NCI-H345 treated with DMSO at 0.1 percent for 48 hours (cell line): ENCODE measurements around the gene NEURL1.
A peak's percentile ranks its signal among the peaks of the same experiment; 100 is the strongest.

ENCODE experiments used
- DNase-seq: peaks from one replicate; lab custom pipeline; 2025; ENCODE audit not compliant: unreplicated experiment; lab: John Stamatoyannopoulos, UW

Gene NEURL1, protein sequence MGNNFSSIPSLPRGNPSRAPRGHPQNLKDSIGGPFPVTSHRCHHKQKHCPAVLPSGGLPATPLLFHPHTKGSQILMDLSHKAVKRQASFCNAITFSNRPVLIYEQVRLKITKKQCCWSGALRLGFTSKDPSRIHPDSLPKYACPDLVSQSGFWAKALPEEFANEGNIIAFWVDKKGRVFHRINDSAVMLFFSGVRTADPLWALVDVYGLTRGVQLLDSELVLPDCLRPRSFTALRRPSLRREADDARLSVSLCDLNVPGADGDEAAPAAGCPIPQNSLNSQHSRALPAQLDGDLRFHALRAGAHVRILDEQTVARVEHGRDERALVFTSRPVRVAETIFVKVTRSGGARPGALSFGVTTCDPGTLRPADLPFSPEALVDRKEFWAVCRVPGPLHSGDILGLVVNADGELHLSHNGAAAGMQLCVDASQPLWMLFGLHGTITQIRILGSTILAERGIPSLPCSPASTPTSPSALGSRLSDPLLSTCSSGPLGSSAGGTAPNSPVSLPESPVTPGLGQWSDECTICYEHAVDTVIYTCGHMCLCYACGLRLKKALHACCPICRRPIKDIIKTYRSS

DNA sequence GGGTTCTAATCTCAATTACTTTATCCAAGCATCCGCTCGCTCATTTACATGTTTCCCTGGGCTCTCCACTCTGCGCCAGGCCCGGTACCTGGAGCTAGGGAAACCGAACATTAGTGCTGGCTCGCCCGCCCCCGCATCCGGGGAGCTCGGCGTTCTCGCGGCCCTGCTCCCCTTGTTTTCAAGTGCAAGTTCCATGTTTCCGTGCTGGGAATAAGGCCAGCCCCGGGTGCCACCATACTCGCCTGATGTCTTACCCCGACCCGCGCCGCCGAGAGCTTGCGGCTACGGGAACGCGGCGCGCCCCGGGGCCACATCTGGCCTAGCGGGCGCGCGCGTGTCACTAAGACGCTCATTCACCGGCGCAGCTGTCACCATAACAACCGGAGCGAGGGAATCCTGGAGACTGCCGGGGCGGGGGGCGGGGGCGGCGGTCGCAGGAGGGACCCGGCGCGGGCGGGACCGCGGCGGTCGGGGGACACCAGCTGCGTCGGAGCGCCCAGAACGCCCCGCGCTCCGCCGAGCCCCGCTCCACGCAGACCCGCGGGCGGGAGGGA lies at the start of gene NEURL1:
NEURL1 (plus strand) TSS at position 344 of the 554 bp plus-strand sequence. CDS start 683 bp downstream, outside the sequence.
- DNase-seq: no peak

DNA sequence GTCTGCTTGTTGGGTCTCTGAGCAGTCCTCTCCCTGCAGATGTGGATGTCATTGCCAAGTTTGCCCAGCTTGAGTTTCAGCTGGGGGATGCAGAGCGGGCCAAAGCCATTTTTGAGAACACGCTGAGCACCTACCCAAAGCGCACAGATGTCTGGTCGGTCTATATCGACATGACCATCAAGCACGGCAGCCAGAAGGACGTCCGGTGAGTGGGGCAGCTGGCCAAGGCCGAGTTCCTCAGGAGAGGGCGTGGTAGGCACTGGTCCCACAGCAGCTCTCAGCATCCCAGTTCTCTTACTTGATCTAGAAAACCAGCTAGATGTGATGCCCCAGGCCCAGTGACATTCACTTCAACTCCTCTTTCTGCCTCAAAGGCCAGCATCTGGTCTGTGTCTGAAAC lies 49.0 kb upstream of the NEURL1 start:
- DNase-seq: no peak

DNA sequence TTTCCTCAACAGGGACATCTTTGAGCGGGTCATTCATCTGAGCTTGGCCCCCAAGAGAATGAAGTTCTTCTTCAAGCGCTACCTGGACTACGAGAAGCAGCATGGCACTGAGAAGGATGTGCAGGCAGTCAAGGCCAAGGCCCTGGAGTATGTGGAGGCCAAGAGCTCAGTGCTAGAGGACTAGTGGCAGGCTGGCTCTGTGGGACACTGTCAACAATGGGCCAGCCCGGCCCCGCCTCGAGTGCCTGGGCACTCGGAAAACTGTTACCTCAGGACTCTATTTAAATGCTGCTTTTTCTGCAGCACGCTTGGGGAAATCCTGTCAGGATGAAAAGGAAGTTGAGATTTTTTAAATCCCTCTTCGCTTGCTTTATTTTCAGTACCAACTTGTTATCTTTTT lies 48.1 kb upstream of the NEURL1 start:
- DNase-seq: no peak

DNA sequence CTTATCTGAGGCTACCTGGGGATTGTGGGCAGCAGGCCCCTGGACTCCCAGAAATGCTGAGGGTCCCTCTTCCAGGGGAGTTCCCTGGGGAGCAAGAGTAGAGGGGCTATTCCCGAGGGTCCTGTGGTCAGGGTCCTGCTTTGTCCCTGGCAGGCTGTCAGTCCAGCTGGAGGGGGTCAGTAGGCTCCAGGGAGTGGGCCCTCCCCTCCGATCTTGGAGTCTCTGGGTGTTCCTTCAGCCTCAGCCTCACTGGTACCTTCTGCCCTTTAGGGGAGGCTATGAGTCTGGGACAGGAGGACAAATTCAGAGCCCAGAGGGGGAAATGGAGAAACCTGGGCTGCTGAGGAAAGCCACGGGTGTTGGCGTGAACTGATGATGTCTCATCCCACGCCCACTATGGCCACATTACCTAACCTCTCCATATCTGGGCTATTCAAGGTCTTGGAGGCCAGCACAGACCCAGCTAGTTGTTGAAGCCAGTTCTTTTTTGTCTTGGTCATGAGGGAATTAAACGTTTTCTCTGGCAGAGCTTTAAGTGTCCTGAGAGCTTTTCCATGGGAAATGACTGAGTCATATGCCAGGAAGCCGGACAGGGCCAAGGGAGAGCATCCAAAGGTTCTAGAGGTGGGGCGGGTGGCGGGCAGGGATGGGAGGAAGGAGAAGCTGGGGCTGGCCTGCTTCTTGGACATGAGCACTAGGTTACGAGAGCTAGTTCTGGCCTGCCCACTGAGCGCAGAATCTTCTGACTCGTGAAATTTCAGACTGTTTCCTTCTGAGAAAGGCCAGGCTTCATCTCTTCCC lies 47.5 kb upstream of the NEURL1 start:
- no peak for DNase-seq

DNA sequence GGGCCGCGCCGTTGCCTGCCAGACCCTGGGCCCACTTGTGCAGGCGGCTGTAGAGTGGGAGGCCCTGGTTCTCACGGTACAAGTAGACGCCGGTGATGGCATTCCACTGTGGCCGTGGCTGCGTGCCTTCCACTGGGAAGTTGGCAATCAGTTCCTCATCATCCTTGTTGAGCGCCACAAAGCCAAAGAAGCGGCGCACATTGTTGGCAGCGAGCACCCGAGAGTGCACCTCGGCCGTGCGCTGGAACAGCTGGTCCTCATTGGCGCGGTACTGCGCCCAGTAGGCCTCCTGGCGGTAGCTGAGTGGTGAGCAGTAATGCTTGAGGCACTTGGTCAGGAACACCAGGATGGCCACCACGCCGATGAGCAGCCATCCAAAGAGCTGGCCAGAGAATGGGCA lies 46.3 kb upstream of the NEURL1 start:
- no peak for DNase-seq

DNA sequence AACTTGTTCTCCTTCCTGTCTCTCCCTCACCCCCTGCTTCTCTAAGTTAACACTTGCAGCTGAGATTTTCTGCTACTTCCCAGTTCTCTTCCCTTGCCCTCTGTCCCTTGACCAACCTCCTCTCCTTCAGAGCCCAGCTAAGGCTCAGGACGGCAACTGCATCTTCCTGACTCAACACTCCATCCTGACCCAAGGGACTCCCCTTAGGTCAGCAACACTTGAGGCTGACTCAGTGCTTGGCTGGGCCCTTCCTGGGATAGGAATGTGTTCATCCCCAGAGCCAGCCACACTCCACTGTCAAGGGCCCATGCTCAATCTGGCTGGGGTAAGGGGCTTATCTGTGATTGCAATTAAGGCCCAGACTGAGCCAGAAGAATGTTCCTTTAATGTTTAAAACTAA lies 44.8 kb upstream of the NEURL1 start:
- no peak for DNase-seq

DNA sequence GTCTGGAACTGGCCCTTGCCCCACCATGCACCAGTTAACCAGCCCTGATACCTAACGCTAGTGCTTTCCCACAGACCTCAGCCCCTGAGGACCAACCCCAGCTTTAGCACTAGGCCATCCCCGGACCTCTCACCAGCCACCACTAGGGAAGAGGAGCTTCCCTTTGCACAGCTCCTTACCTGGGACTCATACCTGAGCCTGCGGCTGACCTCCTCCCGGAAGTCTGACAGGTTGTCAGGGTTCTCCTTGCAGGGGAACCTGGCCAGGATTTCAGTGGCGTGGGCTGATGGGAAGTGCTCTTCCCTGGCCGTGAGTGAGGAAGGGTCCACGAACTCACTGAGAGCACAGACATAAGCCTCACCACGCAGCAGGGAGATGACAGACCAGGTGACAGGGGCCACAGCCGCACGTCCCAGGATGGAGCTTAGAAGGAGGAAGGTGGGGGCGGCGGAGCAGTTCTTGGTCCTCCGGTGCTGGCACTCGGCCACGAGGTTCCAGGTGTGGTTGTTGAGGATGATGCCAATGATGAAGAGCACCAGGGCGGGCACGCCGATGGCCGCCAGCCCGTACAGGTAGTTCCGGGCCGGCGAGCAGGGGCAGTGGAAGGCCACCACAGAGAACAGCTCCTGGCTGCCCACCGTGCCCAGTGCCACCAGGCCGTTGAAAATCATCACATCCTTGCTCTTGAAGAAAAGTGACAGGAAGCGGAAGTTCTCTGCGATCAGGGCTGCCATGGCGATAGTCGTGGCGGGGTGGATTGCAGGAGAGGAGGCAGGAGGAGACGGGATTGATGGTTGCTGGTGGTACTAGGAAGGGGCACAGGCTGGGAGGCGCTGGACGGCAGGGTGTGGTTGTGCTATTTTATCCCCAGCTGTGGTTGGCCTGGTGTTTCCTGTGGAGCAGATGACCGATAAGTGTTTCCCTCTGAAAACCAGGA lies 44.0 kb upstream of the NEURL1 start:
- DNase-seq: no peak

DNA sequence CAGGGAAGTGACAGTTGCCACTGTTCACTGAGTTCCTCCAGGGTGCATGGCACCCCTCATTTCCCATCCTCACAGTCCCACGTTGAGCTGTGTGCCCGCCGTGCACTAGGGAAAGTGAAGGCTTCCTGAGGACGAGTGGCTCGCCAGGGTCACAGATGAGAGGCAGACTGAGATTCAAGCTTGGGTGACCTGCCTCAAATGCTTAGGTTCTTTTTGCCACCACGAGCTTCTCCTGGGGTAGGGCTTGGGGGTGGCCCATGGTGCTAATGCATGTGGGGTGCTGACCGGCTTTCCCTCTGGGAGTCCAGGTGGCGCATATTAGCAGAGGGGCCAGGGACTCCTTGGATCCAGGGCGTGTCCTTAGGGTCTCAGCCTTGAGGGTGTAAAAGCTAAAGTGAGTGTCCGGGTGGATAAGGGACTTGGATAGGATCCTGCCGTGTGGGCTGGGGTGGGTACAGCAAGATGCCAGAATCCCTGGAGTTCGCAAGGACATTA lies 43.3 kb upstream of the NEURL1 start:
- no peak for DNase-seq

DNA sequence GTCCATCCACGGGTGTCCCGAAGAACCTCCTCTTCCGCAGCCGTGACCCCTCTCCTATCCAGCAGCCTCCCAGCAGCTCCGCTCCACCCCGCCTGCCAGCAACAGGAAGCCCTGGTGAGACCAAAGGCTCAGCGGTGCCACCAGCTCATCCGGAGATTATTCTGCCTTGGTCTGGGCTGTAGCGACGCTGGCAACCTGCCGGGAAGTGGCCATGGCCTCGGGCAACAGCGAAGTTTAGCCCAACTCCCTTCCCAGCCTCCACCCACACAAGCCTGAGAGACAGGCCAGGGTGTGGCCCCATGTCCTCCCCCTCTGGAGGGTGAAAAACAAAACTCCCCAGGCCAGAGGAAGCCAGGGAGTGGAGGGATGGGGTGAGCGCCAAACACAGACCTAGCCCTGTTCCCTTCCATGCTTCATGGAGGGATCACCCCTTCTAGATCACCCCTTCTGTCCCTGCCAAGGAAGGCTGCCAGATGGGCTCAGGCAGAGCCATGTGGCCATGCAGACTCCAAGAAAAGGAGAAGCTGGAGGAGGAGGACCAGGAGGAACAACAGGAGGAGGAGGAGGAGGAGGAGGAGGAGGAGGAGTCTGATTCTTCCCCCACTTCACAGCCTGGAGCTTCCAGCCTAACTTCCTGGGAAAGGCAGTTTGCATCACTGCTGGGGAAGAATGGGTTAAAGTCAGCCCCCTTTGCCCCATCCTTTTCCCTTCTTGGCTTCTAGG lies 42.3 kb upstream of the NEURL1 start:
- DNase-seq: no peak

DNA sequence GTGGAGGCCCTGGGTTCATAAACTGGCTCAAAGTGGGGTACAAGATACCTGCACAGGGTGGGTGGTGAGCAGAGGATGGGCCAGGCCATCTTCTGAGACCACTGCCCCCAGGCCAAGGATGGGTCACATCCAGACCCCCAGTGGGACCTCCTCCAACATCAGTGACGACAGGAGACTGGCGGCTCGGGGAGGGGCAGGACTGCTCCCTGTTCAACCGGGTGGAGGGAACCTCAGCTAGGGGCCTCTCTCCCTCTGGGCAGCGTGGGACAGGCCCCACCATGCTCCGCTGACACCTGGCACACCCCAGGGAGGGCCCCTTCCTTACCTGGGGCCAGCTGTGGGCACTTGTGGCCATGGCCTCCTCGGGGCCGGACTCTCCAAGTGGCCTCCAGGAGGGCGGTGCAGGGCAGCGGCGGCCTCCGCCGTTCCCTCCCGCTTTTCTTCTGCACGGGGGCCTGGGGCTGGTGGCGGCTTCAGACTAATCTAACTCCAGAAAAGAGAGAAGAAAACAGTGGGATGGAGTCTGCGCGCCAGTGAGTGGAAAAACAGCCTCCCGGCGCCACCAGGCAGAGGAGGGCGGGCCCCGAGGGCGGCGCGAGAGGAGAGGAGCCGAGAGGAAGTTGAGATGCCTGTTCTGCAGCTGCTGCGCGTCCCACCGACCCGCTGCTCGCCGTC lies 41.5 kb upstream of the NEURL1 start, which contains the start of gene CALHM2:
CALHM2 (minus strand) TSS at position 540 of the 675 bp plus-strand sequence. CDS start 2,429 bp downstream, outside the sequence.
- DNase-seq: peak; percentile 21

DNA sequence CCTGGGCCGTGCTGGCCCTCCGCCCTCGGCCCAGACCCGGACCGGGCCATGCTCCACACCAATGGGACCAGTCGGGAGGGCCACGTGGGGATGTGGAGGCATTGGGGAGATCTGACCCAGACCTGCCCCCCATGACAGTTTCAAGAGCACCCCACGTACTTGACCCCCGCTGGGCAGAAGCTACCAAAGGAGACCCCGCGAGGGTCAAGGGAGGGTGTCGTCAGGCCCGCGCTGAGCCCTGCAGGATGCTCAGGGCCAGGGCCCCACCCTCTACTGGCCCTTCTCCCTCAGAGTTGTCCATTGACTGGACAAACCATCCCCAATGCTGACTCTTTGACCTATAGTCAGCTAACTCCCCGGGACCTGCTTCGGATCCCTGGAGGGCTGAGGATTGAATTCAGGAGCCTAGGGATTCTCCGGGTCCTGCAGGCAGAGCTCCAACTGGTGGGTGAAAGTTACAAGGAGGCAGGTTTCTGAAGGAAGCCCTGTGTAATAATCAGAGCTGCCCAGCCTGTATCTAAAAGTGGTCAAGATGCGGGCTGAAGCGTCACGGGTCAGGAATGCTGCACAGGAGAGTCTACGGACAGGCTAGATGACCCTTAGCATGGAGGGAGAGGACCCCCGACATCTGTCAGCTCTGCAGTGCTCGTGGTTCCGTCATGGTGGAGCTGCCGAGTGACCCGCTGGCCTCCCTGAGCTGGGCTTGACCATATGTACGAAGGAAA lies 40.8 kb upstream of the NEURL1 start:
- DNase-seq: no peak

DNA sequence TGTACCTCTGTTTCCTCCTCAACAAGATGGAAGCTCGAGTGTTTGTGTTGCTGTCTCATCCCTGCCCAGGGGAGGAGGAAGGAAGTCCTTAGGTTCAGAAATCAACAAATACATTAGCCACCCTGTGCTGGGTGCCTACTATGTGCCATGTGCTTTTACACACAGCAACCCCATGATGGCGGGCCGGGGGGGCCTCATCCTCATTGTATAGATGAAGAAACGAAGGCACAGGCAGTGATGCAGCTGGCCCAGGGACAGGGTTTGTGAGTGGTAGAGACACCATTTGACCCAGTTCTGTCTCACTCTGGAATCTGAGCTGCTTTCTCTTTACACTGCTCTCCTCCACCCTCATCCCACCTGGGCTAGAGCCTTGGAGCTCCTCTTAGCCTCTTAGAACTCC lies 39.5 kb upstream of the NEURL1 start:
- DNase-seq: no peak

DNA sequence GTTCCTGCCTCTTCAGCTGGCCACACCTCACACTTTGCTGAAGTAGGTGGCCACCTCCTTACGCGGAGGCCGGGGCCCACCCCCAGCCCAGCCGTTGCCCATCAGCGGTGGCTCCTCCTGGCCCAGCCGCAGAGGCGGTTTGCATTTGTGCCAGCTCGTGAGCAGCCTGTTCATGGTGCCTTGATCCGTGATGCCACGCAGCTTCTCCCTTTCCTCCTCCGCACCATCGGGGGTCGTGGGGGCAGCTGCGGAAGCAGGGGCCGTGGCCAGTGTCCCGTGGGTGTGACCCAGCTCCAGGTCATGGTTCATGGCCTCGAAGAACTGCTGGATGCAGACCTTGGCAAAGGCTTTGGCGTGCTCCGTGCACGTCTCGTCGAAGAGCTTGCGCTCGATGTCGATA lies 38.3 kb upstream of the NEURL1 start:
- DNase-seq: no peak

DNA sequence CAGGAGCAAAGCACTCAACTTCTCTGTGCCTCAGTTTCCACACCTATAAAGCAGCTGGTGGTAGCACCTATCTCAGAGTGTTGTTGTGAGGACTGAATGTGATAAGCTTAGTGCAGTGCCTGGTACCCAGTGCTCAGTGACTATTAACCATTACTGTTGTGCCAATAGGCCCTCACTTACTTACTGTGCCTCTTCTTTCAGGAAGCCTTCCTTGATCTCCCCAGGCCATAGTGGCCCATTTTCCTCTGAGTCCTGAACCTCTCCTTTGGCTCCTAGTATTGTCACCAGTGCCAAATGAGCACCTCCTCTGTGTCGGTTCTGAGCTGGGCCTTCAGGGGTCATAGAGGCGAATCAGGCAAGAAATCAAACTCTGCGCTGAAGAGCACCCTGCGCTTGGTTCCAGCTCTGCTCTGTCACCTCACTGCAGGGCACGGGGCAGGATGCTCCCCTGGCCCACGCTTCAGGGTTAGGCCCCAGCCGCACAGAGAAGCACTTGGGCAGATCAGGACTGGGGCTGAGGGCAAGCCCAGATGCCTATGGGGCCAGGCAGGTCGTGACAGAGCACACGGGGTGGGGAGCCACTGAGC lies 37.3 kb upstream of the NEURL1 start:
- DNase-seq: no peak

DNA sequence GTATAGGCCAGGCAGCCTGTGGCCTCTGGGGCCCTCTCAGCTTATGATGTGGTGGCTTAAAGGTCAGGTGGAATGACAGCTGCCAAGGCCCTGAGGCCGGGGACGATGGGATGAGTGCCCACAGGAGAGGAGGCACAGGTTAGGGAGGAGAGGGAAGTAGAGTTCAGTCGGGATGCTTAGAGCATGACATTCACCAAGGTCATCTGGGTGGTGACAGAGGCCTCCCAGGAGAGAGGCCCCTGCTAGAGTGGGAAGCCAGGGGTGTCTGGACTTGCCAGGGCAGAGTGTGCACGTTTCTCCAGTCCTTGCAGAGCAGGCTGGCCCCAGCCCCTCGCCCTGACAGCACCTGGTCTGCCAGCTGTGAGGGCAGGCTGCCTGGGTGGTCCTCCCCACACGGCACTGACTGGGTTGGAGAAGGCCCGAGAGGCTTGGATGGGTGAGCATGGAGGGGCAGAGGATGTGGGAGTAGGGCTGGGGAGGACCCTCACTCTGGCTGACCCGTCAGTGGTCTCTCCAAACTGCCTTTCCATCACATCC lies 36.3 kb upstream of the NEURL1 start:
- DNase-seq: no peak

DNA sequence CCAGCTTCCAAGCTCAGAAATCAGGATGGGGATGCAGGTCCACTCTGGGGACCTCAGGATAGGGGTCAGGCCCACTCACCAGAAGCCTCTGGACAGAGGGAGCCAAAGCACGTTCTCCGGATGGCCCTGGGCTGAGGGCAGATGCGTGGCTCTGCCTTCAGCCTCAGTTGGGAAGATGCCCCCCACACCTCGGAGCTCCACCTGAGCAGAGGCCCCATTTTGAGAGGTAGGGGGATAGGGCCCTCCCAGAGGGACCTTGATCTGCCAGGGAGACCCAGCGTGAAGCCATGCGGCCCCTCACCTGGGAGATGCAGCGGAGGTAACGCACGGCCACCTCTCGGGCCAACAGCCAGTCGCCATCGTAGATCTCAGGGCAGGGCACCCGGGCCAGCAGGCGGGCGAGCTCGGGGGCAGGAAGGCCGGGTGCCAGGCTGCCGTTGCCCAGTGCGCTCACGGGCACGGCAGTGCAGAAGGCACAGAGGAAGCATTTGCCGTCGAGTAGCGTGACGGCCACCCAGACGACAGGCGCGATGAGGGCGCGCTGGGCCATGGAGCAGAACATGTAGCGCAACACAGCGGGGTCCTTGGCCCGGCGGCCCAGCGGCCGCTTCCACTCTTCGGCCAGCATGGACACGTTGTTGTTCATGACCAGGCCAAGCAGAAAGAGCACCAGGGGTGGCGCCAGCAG lies 35.5 kb upstream of the NEURL1 start:
- no peak for DNase-seq

DNA sequence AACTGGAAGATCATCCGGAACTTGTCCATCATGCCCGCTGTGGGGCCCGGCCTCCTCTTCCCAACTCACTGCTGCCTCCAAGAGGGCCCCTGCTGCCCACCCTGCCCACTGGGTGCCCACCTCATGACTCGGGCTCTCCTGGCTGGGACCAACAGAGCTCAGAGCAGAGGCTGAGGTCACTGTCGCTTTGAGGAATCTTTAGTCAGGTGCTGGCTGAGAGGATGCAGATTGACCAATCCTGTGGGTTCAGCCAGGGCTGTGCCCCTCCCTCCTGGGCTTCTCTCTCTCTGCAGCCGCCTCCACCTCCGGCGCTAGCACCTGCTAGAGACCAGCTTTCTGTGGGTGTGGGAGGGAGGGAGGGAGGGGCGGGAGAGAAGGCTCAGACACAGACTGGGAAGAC lies 34.8 kb upstream of the NEURL1 start, which contains the start of gene CALHM1:
CALHM1 (minus strand) TSS at position 181 of the 400 bp plus-strand sequence; CDS start at position 32, 149 bp downstream.
- DNase-seq: no peak
